Amniotic stem cell (primary cell): ENCODE data around the gene KPNA1.
"Not testable (repeated sequence)": the region's sequence is repeated elsewhere in the genome, so short reads cannot be mapped to it uniquely, and the experiment has no call there.

ENCODE experiments used
- DNase-seq: peaks from one replicate; lab custom pipeline; 2025; lab: John Stamatoyannopoulos, UW

KPNA1 gene

DNA sequence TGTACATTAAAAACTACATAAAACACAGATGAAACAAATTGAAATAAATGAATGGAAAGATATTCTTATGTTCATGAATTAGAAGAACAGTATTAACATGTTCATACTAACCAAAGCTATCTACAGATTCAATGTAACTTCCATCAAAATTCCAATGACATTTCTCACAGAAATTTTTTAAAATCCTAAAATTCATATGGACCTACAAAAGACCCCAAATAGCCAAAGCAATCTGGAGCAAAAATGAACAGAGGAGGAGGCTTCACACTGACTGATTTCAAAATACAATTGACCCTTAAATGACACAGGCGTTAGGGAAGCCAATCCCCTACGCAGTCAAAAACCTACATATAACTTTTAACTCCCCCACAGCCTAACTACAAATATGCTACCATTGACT is 39.4 kb downstream of the KPNA1 start:
- no peak for DNase-seq

DNA sequence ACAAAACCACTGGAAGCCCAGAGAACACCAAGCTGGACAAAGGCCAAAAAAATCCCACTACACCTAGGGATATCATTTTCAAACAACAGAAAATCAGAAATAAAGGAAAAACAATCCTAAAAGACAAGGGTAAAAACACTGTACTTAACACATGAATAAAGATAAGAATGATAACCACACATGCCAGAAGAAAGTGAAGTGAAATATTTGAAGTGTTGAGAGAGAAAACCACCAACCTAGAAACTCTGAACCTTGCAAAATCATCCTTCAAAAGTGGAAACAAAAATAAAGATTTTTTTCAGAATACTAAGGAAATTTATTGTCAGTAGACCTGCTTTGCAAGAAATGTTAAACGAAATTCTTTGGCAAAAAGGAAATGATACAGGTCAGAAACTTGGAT is 45.1 kb downstream of the KPNA1 start:
- DNase-seq, result no peak

DNA sequence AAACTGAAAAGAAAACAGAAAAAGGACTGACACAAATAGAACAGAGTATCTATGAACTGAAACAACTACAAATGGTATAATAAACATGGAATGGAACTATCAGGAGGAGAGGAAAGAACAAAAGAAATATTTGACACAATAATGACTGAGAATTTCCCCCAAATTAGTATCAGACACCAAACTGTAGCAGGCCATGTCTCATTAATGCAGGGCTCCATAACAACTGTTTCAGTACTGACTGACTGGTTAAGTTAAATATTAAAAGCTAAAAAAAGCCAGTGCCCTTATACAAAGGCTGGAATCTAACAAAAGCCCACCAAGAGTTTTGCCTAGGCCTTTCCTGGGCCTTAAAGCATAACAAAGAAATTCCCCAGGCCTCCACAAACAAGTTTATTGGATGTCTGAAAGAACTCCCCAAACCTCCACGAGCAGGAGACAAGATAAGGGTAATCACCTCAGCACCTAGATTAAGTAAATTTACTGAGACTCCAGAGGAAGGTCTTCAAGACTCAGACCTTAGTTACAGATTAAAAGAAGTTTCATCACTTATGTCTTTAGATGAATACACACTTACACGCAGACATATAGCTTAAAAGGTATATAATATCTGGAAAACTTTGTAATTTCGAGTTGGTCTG is 45.7 kb downstream of the KPNA1 start:
- DNase-seq, result no peak

DNA sequence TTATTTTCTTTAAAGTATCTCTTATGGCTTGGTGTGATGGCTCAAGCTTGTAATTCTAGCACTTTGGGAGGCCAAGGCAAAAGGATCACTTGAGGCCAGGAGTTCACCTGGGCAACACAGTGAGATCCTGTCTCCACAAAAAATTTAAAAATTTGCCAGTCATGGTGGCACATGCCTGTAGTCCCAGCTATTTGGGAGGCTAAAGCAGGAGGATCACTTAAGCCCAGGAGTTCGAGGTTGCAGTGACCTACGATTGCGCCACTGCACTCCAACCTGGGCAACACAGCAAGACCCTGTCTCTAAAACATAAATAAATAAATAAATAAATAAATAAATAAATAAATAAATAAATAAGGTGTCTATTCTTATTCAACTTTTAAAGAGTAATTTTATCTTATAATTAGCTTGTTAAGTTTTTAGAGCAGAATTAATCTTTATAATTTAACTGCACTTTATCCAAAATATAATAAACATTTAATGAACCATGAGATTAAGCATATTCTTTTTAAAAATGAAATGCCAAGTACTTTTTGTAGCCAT is 48.0 kb downstream of the KPNA1 start:
- DNase-seq, result no peak

DNA sequence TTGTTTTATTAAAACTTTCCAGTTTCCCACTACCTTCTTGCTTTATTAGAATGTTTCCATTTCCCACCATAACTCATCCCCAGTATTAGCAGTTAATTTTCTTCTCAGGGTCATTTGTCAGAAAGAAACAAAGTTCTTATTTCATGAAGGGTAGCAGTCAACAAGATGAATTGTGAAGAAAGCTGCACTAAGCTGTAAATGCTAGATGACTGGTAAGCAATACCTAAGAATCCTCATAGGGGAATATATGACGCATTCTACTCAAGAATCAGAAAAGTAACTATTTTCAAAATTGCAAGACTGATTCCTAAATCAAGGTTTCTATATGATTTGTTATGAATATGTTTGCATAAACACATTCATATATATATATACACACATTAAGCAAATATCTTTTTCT is 50.1 kb downstream of the KPNA1 start:
- no peak for DNase-seq

DNA sequence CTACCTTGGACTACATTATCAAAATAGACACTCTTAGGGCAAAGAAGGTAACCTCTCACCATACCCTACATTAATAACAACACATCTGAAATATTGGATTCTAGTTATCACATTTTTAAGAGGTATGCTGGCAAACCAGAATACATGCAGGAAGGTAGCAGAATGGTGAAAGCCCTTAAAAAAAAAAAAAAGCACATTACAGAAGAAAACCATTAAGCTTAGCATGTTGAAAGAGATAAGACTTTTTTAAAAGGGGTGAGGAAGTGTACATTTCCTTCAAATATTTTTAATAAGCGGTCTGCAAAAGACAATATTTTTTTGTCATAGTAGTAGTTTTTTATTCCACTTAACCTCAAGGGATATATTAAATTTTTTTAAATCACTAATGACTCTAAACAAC is 52.3 kb downstream of the KPNA1 start:
- no peak for DNase-seq

DNA sequence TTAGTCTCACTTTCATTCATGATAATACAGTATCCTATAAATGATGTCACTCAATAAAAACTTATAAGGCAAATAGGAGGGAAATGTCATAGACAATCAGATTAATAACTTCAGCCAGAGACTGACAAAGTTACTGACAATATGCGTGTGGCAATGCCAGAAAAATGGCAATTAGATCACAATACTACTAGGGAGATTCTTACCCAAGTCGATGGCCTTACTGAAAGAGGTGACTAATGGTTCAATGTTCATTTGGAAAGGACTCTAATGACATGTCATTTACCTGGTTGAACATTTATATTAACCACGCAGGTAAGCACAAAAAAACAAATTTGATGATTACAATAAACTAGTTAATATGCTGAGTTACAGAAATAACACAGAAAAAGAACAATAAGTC is 52.9 kb downstream of the KPNA1 start:
- DNase-seq, result no peak

DNA sequence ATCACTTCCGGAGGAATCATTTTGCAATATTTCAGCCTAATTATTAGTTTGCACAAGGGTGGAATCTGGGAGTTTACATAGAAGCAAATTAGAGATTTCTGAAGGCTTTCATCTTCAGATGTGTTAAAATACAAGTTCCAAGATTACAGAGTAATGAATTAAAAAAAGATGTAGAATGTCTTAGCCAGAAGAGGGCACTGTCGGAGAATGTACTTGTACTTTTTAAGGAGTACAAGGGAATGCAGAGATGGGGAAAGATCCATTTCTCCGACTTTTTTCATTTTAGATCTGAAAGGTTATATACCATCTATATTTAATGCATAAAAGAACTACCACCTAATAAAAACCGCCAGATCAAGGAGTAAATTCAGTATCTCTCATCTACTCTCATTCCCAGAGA is 55.7 kb downstream of the KPNA1 start:
- DNase-seq, result peak; percentile 28

DNA sequence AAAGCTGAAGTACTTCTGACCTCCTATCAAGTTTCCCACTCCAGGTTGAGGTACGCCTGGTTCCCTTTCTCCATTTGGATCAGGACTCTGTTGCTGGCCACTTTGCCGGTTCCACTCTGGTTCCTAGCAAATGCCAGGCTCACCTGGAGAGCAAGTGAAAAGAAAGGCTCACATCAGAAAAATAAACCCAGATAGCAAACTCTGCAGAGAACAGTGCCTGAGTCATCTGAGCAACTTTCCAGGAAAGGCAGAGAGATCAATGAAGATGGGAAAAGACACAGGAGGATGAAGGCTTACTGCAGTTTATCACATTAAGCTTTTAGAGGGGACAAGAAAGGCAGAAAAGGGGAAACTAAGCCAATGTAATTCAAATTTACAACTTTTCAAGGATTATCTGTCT is 57.0 kb downstream of the KPNA1 start:
- DNase-seq, result no peak

DNA sequence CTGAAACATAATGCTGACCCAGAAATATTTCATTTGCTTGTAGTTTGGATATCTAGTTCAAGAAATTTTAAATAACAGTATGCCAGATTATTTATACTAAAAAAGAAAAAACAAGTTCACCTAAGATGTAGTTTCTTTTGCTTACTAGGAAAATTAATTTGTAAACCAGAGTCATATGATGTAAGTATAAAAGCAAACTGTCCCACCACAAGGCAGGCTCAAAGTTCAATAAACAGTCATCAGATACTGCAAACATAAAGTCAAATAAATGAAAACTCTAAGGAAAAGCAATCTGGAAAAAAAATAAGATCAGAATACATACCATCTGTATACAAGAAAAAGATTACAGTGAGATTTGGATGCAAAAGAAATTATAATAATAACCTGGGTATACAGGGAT is 58.7 kb downstream of the KPNA1 start:
- DNase-seq, result no peak

DNA sequence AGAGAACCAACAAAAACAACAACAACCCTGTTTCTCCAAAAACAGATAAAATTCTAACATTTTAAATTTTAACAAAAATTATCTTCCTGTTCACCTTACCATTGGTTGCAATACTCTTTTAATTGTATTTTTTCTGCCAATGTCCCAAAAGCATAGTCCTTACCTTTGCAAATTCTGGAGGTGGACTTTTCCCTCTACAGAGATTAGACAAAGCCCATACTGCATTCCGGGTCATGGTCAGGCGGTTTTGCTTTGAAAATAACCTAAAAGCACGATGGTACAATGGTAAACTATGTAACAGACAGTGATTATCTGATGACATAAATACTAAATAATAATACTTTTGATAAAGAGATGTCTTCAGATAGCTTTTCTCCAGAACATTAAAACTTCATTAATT is 63.4 kb downstream of the KPNA1 start:
- no peak for DNase-seq

DNA sequence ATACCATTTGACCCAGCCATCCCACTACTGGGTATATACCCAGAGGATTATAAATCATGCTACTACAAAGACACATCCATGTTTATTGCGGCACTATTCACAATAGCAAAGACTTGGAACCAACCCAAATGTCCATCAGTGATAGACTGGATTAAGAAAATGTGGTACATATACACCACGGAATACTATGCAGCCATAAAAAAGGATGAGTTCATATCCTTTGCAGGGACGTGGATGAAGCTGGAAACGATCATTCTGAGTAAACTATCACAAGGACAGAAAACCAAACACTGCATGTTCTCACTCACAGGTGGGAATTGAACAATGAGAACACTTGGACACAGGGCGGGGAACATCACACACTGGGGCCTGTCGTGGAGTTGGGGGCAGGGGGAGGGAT is 66.5 kb downstream of the KPNA1 start:
- DNase-seq, result not testable (repeated sequence)

DNA sequence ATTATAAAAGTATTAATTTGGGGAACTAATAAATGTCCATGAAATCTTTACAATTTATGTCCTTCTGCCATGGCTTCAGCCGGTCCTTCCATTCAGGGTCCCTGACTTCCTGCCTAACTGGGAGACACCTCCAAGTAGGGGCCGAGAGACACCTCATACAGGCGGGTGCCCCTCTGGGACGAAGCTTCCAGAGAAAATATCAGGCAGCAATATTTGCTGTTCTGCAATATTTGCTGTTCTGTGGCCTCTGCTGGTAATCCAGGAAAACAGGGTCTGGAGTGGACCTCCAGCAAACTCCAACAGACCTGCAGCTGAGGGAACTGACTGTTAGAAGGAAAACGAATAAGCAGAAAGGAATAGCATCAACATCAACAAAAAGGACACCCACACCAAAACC is 70.2 kb downstream of the KPNA1 start:
- not testable (repeated sequence) for DNase-seq

DNA sequence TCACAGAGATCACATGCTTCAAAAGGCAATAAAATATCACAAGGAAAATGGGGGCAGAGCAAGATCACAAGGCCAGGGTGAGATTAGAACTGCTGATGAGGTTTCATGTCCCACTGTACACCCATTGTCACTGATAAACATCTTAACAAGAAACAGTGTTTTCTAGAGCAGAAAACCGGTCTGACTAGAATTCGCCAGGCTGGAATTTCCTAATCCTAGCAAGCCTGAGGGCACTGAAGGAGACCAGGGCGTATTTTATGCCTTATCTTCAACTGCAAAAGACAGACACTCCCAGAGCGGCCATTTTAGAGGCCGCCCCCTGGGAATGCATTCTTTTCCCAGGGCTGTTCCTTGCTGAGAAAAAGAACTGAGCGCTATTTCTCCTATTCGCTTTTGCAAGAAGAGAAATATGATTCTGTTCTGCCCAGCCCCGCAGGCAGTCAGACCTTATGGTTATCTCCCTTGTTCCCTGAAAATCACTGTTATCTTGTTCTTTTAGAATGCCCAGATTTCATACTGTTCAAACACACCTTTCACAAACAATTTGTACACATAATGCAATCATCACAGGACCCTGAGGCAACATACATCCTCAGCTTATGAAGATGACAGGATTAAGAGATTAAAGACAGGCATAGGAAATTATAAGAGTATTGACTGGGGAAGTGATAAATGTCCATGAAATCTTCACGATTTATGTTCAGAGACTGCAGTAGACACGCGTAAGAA is 70.8 kb downstream of the KPNA1 start:
- DNase-seq, result not testable (repeated sequence)

DNA sequence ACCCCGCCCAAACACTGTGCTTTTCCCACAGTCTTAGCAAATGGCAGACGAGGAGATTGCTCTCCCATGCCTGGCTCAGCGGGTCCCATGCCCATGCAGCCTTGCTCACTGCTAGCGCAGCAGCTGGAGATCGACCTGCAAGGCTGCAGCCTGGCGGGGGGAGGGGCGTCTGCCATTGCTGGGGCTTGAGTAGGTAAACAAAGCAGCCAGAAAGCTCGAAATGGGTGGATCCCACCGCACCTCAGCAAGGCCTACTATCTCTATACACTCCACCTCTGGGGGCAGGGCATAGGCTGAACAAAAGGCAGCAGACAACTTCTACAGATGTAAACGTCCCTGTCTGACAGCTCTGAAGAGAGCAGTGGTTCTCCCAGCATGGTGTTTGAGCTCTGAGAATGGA is 71.6 kb downstream of the KPNA1 start:
- no peak for DNase-seq

DNA sequence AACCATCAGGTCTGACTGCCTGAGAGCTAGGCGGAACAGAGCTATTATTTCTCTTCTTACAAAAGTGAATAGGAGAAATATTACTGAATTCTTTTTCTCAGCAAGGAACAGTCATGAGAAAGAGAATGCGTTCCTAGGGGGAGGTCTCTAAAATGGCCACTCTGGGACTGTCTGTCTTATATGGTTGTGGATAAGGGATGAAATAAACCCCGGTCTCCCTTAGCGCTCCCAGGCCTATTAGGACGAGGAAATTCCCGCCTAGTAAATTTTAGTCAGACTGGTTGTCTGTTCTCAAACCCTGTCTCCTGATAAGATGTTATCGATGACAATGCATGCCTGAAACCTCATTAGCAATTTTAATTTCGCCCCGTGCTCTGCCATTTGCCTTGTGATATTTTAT is 78.8 kb downstream of the KPNA1 start:
- DNase-seq, result no peak

DNA sequence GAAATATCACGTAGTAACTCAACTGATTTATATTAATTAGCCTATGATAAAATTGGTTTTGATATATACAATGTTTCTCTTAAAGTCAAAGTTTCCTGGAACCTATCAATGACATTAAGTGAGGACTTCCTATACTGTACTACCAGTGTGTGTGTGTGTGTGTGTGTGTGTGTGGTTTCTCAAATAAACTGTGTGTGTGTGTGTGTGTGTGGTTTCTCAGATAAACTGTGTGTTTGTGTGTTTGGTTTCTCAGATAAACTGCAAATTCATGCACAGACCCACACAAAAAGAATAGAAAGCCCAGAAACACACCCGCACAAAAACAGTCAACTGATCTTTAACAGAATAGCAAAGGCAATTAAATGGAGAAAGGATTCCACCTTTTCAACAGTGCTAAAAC is 84.4 kb downstream of the KPNA1 start:
- no peak for DNase-seq

DNA sequence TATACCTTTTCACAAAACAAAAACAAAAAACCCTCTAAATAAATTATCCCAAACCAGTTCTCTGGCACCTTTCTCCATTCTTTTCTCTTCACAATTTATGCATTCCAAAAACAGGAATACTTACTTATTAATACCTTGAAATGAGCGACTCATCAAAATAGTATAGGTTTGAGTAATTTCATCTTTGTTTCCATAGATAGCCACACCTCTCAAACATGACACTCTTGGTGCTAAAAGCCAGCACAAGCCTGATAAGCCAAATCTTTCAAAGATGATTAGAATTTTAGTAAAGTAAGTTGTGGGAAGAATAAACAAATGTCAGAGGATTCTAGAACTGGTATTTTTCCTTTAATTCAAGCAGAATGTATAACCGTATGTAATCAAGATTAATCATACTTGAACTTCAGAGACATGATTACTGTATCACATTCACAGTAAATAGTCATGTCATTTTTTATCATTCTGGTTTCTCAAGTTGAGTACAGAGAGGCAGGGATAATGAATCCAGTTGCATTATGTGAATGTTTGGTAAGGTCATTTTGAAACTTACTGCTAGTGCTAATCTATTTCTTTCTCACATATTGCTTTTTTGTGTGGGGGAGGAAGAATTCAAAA is 86.8 kb downstream of the KPNA1 start:
- no peak for DNase-seq

DNA sequence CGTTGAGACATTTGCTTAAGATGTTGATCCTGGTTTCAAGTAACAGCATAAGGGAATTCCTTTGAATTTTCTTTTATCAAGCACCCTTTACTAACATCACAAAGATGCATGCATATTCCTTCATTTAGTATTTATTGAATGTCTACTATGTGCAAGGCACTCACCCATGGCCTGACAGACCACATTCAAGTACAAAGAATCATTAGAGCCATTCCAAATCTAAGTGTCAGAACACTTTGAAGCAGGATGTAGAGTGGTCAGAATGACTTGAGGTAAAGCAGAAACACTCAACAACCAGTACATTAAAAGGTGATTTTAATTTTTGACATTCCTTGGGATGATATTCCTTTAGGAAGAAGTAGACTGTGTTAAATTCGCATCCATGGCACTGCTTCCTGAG is 92.9 kb downstream of the KPNA1 start:
- no peak for DNase-seq

DNA sequence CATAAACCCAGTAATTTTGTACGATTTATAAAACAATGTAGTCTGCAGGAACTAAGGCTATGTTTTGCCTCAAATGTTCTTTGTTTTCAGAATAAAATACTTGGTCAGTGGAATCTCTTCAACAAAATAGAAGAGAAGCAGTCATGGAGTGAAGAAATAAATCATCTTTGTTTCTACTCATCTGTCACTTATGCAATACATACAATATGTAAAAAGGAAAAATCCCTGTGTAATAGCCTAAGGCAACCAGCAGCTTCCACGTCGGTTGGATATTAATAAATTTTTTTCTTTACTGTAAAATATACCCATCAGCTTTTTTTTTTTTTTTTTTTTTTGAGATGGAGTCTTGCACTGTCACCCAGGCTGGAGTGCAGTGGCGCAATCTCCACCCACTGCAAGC is 93.6 kb downstream of the KPNA1 start:
- no peak for DNase-seq

DNA sequence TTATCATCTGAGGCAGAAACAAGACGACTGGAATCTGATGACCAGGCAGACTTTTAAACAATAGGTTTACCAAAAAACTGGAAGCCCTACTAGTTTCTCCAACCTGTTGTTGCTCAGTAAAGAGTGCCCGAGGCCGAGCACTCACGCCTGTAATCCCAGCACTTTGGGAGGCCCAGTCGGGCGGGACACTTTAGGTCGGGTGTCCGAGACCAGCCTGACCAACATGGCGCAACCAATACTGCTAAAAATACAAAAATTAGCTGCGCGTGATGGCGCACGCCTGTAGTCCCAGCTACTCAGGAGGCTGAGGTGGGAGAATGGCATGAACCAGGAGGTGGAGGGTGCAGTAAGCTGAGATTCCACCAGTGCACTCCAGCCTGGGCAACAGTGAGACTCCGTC is 97.8 kb downstream of the KPNA1 start:
- DNase-seq, result no peak

DNA sequence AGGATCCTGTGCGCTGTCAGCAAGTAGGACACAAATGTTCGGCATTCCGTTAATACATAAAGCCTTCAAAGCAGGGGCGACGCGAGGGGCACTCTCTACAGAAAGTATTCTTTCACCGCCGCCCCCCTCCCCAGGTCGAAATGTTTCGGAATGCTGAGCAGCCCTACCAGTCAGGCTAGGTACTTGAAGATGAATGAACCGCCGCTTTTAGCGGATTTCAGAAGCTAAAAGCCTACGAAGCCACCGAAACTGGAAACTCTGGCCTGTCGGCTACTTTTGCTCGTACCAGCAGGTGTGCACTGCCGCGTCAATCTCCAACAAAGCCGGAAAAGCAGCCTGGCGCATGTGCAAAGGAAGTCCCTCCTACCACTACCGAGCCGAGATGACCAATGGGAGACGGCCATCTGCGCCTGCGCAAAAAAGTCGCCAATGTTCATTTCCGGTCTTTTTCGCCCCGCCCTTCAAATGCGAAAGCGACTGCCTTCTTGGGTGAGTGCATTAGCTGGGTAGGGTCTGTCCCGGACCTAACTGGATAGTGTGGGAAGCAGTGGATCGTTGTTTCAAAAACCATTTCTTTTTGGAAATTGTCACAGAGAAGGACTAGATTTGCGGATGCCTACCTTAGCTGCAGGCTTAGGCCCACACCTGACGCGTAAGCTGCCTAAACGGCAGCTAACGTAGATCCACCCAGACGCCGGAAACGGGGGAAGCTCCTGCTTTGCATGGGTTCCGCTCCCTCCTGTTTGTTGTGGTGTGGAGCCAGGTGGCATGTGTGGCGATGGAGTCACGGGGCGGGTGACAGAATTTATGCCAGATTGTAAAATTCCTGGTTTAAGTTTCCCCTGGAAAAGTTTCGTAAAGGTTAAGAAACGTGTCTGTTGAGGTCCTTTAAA is 98.7 kb downstream of the KPNA1 start, which contains the start of gene WDR5B:
Gene WDR5B (minus strand): TSS at position 301 of the 893 bp plus-strand sequence. CDS start 534 bp downstream, outside the sequence.
- no peak for DNase-seq
